RWPE1 (cell line): ENCODE data around the gene AHNAK2.

ENCODE experiments used
- CTCF ChIA-PET: fragments of 350-600 bp; sonication (Branson Sonifier 250); formaldehyde crosslinking; extraction: SDS; loops from one replicate; lab custom pipeline; 2021; lab: Yijun Ruan, JAX
- POLR2A ChIA-PET: fragments of 400-600 bp; formaldehyde crosslinking; extraction: SDS; loops from one replicate; lab custom pipeline; 2020; ENCODE audit warnings: antibody characterized with exemption; ENCODE audit not compliant: low non-redundant PET; lab: Yijun Ruan, JAX
- DNase-seq: peaks from one replicate; pipeline ENCODE4 v3.0.0; 2012; ENCODE audit warnings: low spot score
- H3K27ac ChIP-seq: fragments of 450-650 bp; 2 replicates; pipeline ENCODE4 v1.5.1; 2017
- TF ChIP-seq, protein P1 (sequence below): fragments of 450-650 bp; conservative IDR thresholded peaks from 2 replicates; pipeline ENCODE4 v1.5.1; 2017; ENCODE audit warnings: low read depth, mild to moderate bottlenecking

AHNAK2 gene

GRCh38 chr14:104974146-104974541 is 4.0 kb downstream of the AHNAK2 start:
- TF ChIP-seq, protein P1, sequence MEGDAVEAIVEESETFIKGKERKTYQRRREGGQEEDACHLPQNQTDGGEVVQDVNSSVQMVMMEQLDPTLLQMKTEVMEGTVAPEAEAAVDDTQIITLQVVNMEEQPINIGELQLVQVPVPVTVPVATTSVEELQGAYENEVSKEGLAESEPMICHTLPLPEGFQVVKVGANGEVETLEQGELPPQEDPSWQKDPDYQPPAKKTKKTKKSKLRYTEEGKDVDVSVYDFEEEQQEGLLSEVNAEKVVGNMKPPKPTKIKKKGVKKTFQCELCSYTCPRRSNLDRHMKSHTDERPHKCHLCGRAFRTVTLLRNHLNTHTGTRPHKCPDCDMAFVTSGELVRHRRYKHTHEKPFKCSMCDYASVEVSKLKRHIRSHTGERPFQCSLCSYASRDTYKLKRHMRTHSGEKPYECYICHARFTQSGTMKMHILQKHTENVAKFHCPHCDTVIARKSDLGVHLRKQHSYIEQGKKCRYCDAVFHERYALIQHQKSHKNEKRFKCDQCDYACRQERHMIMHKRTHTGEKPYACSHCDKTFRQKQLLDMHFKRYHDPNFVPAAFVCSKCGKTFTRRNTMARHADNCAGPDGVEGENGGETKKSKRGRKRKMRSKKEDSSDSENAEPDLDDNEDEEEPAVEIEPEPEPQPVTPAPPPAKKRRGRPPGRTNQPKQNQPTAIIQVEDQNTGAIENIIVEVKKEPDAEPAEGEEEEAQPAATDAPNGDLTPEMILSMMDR: no peak
- POLR2A ChIA-PET: interaction anchor here (1.1 to 1.4 kb wide), 2 partner anchors 12 to 47 kb away, joined by 4 read pairs; partner anchors contain the start of genes CDCA4 and CLBA1
- CTCF ChIA-PET: interaction anchor here (0.5 to 5.8 kb wide), 4 partner anchors 44 to 112 kb away, joined by 3 to 42 read pairs (median 5); no protein-coding TSS in a partner anchor
- H3K27ac ChIP-seq: peak overlapping the region; percentile 100
- no peak for DNase-seq

GRCh38 chr14:104973385-104974145 is 4.6 kb downstream of the AHNAK2 start:
- DNase-seq: peak; percentile 23
- POLR2A ChIA-PET: interaction anchor here (1.1 to 1.4 kb wide), 2 partner anchors 12 to 47 kb away, joined by 4 read pairs; partner anchors contain the start of genes CDCA4 and CLBA1
- H3K27ac ChIP-seq: peak overlapping the region; percentile 100
- TF ChIP-seq, protein P1: no peak
- CTCF ChIA-PET: interaction anchor here (0.5 to 5.8 kb wide), 3 partner anchors 11 to 79 kb away, joined by 4 to 42 read pairs (median 6); no protein-coding TSS in a partner anchor

GRCh38 chr14:104973135-104973384 is 5.1 kb downstream of the AHNAK2 start:
- TF ChIP-seq, protein P1: no peak
- H3K27ac ChIP-seq: peak overlapping the region; percentile 100
- ChIA-PET CTCF (interaction anchor here (0.5 to 5.8 kb wide), 5 partner anchors 11 to 118 kb away, joined by 3 to 42 read pairs (median 4); no protein-coding TSS in a partner anchor), POLR2A (interaction anchor here (1.0 to 1.4 kb wide), 3 partner anchors 13 to 48 kb away, joined by 4 read pairs; partner anchors contain the start of genes CDCA4 and CLBA1)
- DNase-seq: peak; percentile 89

DNA sequence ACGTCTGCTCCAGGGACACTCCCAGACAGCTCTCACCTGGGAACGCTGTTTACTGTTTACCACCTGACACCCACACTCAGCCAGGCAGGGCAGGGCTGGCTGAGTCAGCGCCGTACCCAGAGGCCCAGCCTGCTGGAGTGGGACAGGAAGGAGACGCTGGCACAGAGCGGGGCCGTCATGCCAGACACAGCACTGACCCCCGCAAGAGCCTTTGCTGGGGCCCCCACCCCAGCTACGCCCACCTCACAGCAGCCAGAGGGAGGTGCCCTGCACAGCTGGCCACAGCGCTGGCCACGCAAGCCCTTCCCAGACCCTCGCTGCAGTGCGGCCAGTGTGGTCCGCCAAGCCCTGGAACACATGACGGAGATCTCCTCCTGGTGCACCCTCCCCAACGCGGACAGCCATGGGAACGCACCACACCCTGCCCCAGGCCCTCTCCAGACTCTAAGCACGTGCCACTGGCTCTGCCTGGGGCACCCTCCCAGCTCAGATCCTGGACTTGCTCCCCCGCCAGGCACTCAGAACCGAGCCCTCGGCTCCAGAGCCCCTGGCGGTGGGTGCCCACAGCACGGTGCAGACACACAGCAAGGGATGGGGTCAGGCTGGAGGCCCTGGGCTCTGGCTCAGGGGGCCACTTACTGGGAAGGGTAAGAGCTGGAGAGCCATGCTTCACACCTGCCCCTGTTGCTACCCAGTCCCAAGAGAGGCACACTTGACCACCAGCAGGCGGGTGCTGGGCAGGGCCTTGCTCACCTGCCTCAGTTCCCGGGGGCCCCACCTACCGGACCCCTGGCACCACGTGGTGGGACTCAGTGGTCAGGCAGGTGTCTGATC is 5.7 kb downstream of the AHNAK2 start:
- ChIA-PET POLR2A (interaction anchor here (0.5 to 1.0 kb wide), 3 partner anchors 44 to 525 kb away, joined by 4 to 7 read pairs (median 4); no protein-coding TSS in a partner anchor), CTCF (interaction anchor here (0.5 to 5.8 kb wide), 7 partner anchors 10 to 160 kb away, joined by 3 to 42 read pairs (median 4); no protein-coding TSS in a partner anchor)
- peak overlapping the region; percentile 100 for H3K27ac ChIP-seq
- TF ChIP-seq, protein P1: peak; percentile 28; the same call in 1 of the 2 replicates
- DNase-seq: peak; percentile 86

DNA sequence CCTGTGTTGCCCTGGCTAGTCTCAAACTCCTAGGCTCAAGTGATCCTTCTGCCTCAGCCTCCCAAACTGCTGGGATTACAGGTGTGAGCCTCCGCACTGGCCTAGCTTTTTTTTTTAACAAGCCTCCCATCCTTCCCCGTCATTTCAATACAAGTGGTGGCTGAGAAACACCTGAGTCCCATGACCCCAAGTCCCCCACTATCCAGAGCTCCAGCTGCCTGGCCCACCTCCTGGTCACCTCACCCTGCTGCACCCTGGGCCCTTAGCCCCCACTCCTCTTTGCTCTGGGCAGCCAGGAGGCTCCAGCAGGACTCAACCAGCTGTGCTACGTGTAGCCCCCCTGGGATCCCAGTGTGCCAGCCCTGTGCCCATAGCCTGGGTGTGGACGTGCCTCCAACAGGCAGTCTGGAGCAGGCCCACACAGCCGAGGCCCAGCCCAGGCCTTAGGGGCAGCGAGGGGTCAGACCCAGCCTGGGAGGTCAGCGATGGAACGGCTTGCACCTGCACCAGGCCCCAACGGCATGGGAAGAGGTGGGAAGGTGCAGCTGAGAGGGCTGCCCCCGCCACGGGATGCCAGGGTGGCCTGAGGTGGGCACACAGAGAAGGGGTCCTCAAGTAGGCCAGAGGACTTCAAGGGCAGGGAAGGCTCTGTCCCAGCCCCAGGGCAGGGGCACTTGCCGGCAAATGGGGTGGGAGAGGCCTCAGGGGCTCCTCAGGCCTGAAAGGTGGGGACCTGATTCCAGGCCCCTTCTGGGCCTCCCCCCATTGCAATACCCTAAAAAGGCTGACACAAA is 6.5 kb downstream of the AHNAK2 start:
- TF ChIP-seq, protein P1: no peak
- ChIA-PET POLR2A (interaction anchor here (0.6 to 0.7 kb wide), 2 partner anchors 24 to 69 kb away, joined by 5 to 7 read pairs; no protein-coding TSS in a partner anchor), CTCF (interaction anchor here (0.6 to 5.8 kb wide), 3 partner anchors 73 to 159 kb away, joined by 3 to 42 read pairs (median 4); no protein-coding TSS in a partner anchor)
- H3K27ac ChIP-seq: peak overlapping the region; percentile 100
- DNase-seq: no peak
